Measurements from ENCODE around the gene MATR3.
A peak's percentile ranks its signal among the peaks of the same experiment; 100 is the strongest.

Gene MATR3

GRCh38 chr5:139312075-139312474, 18.5 kb downstream of the MATR3 start:
- Histone ChIP-seq H3K36me3 (ENCODE audit: insufficient read depth, insufficient read length, low read length) (peaks cover 37% of the 10 kb centered on the region), H3K4me3 (ENCODE audit: insufficient read length, low read depth) (no peak overlapping the region), H3K4me1 (ENCODE audit: insufficient read depth, insufficient read length) (no peaks in the 10 kb centered on the region), H3K9me3 (ENCODE audit: insufficient read depth, low read length) (no peaks in the 10 kb centered on the region), H3K9ac (ENCODE audit: insufficient read length, low read depth) (no peak overlapping the region), H3K27me3 (ENCODE audit: insufficient read depth, insufficient read length) (no peaks in the 10 kb centered on the region)
- DNase-seq (ENCODE audit: low read depth, low spot score) = no peak
- TF ChIP-seq YY1 (IDR thresholded peaks at IDR 0.05; ENCODE audit: insufficient read depth, insufficient read length) (no peak), SUZ12 (IDR thresholded peaks at IDR 0.05; ENCODE audit: extremely low read depth, insufficient read depth, insufficient read length) (no peak), ZNF274 (IDR thresholded peaks at IDR 0.05; ENCODE audit: low read depth, low read length) (no peak)

DNA sequence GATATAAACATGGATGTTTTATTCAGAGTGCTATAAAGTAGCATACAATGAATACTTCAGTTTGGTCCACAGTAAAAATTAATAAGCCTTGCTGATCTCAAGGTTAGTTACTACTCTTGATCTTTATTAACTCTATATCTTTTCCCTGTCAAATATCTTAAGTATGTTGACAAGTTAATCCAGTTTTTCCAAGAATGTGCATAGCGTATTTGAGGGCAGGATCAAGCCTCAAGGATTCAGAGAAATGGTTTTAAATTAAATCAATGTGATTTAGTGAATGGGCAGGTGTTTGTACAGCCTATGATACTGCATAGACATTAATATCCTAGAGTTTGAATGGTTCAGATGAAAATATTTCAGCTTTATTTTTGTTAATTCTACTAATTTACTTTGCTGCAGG, 20.7 kb downstream of the MATR3 start:
- Histone ChIP-seq H3K4me1 (ENCODE audit: insufficient read depth, insufficient read length) (no peaks in the 10 kb centered on the region), H3K9me3 (ENCODE audit: insufficient read depth, low read length) (no peaks in the 10 kb centered on the region), H3K36me3 (ENCODE audit: insufficient read depth, insufficient read length, low read length) (peaks cover 41% of the 10 kb centered on the region), H3K9ac (ENCODE audit: insufficient read length, low read depth) (no peak overlapping the region), H3K4me3 (ENCODE audit: insufficient read length, low read depth) (no peak overlapping the region), H3K27me3 (ENCODE audit: insufficient read depth, insufficient read length) (no peaks in the 10 kb centered on the region)
- DNase-seq (ENCODE audit: low read depth, low spot score) = no peak
- TF ChIP-seq ZNF274 (IDR thresholded peaks at IDR 0.05; ENCODE audit: low read depth, low read length) = no peak
- no peak for TF ChIP-seq SUZ12 (IDR thresholded peaks at IDR 0.05; ENCODE audit: extremely low read depth, insufficient read depth, insufficient read length)
- TF ChIP-seq YY1 (IDR thresholded peaks at IDR 0.05; ENCODE audit: insufficient read depth, insufficient read length) = no peak

DNA sequence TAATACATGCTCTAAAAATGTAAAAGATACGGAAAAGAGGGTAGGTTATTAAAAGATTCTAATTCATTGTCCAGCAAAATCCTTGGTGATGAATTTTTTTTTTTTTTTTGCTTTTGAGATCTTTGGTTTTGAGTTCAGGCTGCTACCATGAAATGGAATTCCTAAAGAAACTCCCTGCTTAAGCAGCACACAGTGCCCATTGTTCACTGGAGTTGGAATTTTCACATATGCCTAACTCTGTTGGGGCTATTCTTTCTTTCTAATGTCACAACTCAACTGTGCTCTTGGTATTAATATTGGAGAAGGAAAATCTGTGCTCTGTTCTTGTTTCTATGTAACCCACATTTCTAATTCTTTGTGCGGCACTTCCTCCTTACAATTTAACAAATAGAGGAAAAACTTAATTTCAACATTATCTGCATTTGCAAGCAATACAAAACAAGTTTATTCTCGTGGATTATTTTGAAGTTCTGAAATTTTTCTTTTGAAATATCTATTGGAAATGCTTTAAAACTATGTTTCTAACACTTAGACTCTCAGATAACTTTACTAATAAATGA, 21.6 kb downstream of the MATR3 start:
- no peaks in the 10 kb centered on the region for H3K4me1 ChIP-seq (ENCODE audit: insufficient read depth, insufficient read length)
- TF ChIP-seq ZNF274 (IDR thresholded peaks at IDR 0.05; ENCODE audit: low read depth, low read length) (no peak), YY1 (IDR thresholded peaks at IDR 0.05; ENCODE audit: insufficient read depth, insufficient read length) (no peak), SUZ12 (IDR thresholded peaks at IDR 0.05; ENCODE audit: extremely low read depth, insufficient read depth, insufficient read length) (no peak)
- H3K9ac ChIP-seq (ENCODE audit: insufficient read length, low read depth) = no peak overlapping the region
- H3K9me3 ChIP-seq (ENCODE audit: insufficient read depth, low read length) = no peaks in the 10 kb centered on the region
- H3K4me3 ChIP-seq (ENCODE audit: insufficient read length, low read depth) = no peak overlapping the region
- peaks cover 47% of the 10 kb centered on the region for H3K36me3 ChIP-seq (ENCODE audit: insufficient read depth, insufficient read length, low read length)
- no peak for DNase-seq (ENCODE audit: low read depth, low spot score)
- no peaks in the 10 kb centered on the region for H3K27me3 ChIP-seq (ENCODE audit: insufficient read depth, insufficient read length)

DNA sequence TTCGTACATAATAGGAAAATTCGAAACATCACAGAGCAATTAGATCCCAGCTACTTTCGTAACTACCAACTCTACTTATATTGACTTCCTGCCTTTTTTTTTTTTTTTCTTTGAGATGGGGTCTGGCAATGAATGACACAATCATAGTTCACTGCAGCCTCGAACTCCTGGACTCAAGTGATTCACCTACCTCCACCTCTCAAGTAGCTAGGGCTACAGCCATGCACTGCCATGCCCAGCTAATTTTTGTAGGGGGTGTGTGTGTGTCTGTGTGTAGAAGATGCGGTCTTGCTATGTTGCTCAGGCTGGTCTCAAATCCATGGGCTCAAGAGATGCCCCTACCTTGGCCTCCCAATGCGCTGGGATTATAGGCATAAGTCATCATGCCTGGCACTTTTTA, 42.3 kb downstream of the MATR3 start:
- Histone ChIP-seq H3K36me3 (ENCODE audit: insufficient read depth, insufficient read length, low read length) (peaks cover 17% of the 10 kb centered on the region), H3K9ac (ENCODE audit: insufficient read length, low read depth) (no peak overlapping the region), H3K4me3 (ENCODE audit: insufficient read length, low read depth) (no peak overlapping the region), H3K9me3 (ENCODE audit: insufficient read depth, low read length) (no peaks in the 10 kb centered on the region), H3K27me3 (ENCODE audit: insufficient read depth, insufficient read length) (no peaks in the 10 kb centered on the region), H3K4me1 (ENCODE audit: insufficient read depth, insufficient read length) (no peaks in the 10 kb centered on the region)
- DNase-seq (ENCODE audit: low read depth, low spot score) = no peak
- no peak for TF ChIP-seq ZNF274 (IDR thresholded peaks at IDR 0.05; ENCODE audit: low read depth, low read length)
- no peak for TF ChIP-seq SUZ12 (IDR thresholded peaks at IDR 0.05; ENCODE audit: extremely low read depth, insufficient read depth, insufficient read length)
- no peak for TF ChIP-seq YY1 (IDR thresholded peaks at IDR 0.05; ENCODE audit: insufficient read depth, insufficient read length)

- TF ChIP-seq ZNF274 (IDR thresholded peaks at IDR 0.05; ENCODE audit: low read depth, low read length) = no peak
- TF ChIP-seq SUZ12 (IDR thresholded peaks at IDR 0.05; ENCODE audit: extremely low read depth, insufficient read depth, insufficient read length) = no peak
- TF ChIP-seq YY1 (IDR thresholded peaks at IDR 0.05; ENCODE audit: insufficient read depth, insufficient read length) = no peak
- no peaks in the 10 kb centered on the region for H3K9me3 ChIP-seq (ENCODE audit: insufficient read depth, low read length)
- H3K36me3 ChIP-seq (ENCODE audit: insufficient read depth, insufficient read length, low read length) = no peaks in the 10 kb centered on the region
- no peak overlapping the region for H3K4me3 ChIP-seq (ENCODE audit: insufficient read length, low read depth)
- no peak for DNase-seq (ENCODE audit: low read depth, low spot score)
- H3K4me1 ChIP-seq (ENCODE audit: insufficient read depth, insufficient read length) = no peaks in the 10 kb centered on the region
- H3K9ac ChIP-seq (ENCODE audit: insufficient read length, low read depth) = no peak overlapping the region
- no peaks in the 10 kb centered on the region for H3K27me3 ChIP-seq (ENCODE audit: insufficient read depth, insufficient read length)
Observed at GRCh38 chr5:139340051-139340450, 46.5 kb downstream of the MATR3 start.

DNA sequence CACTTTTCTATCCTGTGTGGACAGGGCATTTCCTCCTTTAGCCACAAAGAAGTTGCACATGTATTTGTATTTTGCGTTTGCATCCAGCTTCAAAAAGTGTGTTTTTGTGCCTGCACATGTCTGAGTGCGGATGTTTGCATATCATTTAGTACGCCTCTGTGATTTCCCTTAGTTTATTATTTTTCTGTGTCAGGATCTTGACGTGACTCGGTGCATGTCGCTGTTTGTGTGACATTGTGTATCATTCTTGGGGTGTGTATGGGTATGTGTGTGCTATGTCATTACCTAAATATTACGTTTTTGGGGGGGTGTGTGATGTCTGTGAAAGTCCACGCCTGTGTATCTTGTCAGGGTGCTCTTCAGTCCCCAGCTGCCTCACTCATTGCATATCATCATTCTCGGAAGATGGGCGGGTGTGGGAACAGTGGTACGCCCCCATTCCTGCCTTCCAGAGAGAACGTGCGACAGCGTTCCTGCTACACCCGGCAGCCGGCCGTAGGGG, 47.7 kb downstream of the MATR3 start:
- TF ChIP-seq YY1 (IDR thresholded peaks at IDR 0.05; ENCODE audit: insufficient read depth, insufficient read length) = no peak
- TF ChIP-seq SUZ12 (IDR thresholded peaks at IDR 0.05; ENCODE audit: extremely low read depth, insufficient read depth, insufficient read length) = no peak
- no peak for TF ChIP-seq ZNF274 (IDR thresholded peaks at IDR 0.05; ENCODE audit: low read depth, low read length)
- DNase-seq (ENCODE audit: low read depth, low spot score) = no peak
- peak overlapping the region; percentile 40 for H3K4me3 ChIP-seq (ENCODE audit: insufficient read length, low read depth)
- no peaks in the 10 kb centered on the region for H3K36me3 ChIP-seq (ENCODE audit: insufficient read depth, insufficient read length, low read length)
- no peaks in the 10 kb centered on the region for H3K4me1 ChIP-seq (ENCODE audit: insufficient read depth, insufficient read length)
- peak overlapping the region; percentile 74 for H3K9ac ChIP-seq (ENCODE audit: insufficient read length, low read depth)
- H3K9me3 ChIP-seq (ENCODE audit: insufficient read depth, low read length) = no peaks in the 10 kb centered on the region
- H3K27me3 ChIP-seq (ENCODE audit: insufficient read depth, insufficient read length) = no peaks in the 10 kb centered on the region

GRCh38 chr5:139341689-139342422, 48.3 kb downstream of the MATR3 start, which contains the start of gene PAIP2:
Gene PAIP2, plus strand, starts transcription at chr5:139341854. Its CDS starts 21,931 bp downstream, at chr5:139363785.
- Histone ChIP-seq H3K9me3 (ENCODE audit: insufficient read depth, low read length) (no peaks in the 10 kb centered on the region), H3K36me3 (ENCODE audit: insufficient read depth, insufficient read length, low read length) (peaks cover 5% of the 10 kb centered on the region), H3K4me1 (ENCODE audit: insufficient read depth, insufficient read length) (no peaks in the 10 kb centered on the region), H3K4me3 (ENCODE audit: insufficient read length, low read depth) (peak within 1 kb of the TSS; percentile 99), H3K9ac (ENCODE audit: insufficient read length, low read depth) (peak within 1 kb of the TSS; percentile 98), H3K27me3 (ENCODE audit: insufficient read depth, insufficient read length) (no peaks in the 10 kb centered on the region)
- DNase-seq (ENCODE audit: low read depth, low spot score) = peak; percentile 94
- TF ChIP-seq SUZ12 (IDR thresholded peaks at IDR 0.05; ENCODE audit: extremely low read depth, insufficient read depth, insufficient read length) (no peak), YY1 (IDR thresholded peaks at IDR 0.05; ENCODE audit: insufficient read depth, insufficient read length) (no peak), ZNF274 (IDR thresholded peaks at IDR 0.05; ENCODE audit: low read depth, low read length) (no peak)

All from NT2/D1 (cell line).